B cell (primary cell): Measurements from ENCODE around the gene SYCP2. TPM values are rescaled to one million over a fixed set of nuclear protein-coding genes. Genes with fewer than 3 reads are reported as not detected.

Experiments
- ATAC-seq: fragments of 200-7000 bp; cut with Tn5 transposase; one replicate; pipeline ENCODE4 v1.10.0; 2021; ENCODE audit warnings: low read depth, mild to moderate bottlenecking, moderate number of reproducible peaks, moderate library complexity
- CTCF ChIA-PET: fragments of 350-600 bp; sonication (Branson Sonifier 250); formaldehyde crosslinking; loops from one replicate; lab custom pipeline; 2021; ENCODE audit warnings: antibody characterized with exemption, inconsistent platforms; lab: Charles Lee
- POLR2A ChIA-PET: fragments of 350-600 bp; sonication (Branson Sonifier 250); formaldehyde crosslinking; loops from one replicate; lab custom pipeline; 2021; ENCODE audit warnings: antibody characterized with exemption; lab: Charles Lee
- DNase-seq: peaks from one replicate; pipeline ENCODE4 v3.0.0; 2013
- H2AFZ ChIP-seq: 2 replicates; pipeline ENCODE4 v1.6.1; 2012; ENCODE audit warnings: mild to moderate bottlenecking, low read depth, low read length; ENCODE audit not compliant: insufficient read depth, poor library complexity, severe bottlenecking
- H3K27ac ChIP-seq, 2 donors: 1 replicate in 1 of 2; 2 replicates in 1 of 2; pipeline ENCODE4 v1.5.1; 2012 to 2013; ENCODE audit warnings: low read length in 2 of 2, mild to moderate bottlenecking in 2 of 2, moderate library complexity in 1 of 2
- H3K27me3 ChIP-seq, 4 experiments: fragments of 200-600 bp in 1 of 4; sonication (generic) in 1 of 4; replicated peaks in 1 of 4; 1 replicate in 2 of 4; 2 replicates in 2 of 4; pipeline versions ENCODE4 v1.6.1 to v1.7.0; 2013 to 2016; ENCODE audit warnings: low read length in 3 of 4, mild to moderate bottlenecking in 2 of 4, mixed read lengths in 1 of 4, moderate library complexity in 1 of 4; ENCODE audit not compliant: insufficient read depth in 4 of 4, control insufficient read depth in 3 of 4; ENCODE audit errors: control extremely low read depth in 1 of 4
- H3K36me3 ChIP-seq, 2 experiments: replicated peaks in 1 of 2; 1 replicate in 1 of 2; 2 replicates in 1 of 2; pipeline versions ENCODE4 v1.6.1 to v1.7.1; 2013; ENCODE audit warnings: low read length in 1 of 2; ENCODE audit not compliant: insufficient read depth in 2 of 2, control insufficient read depth in 1 of 2; ENCODE audit errors: control extremely low read depth in 1 of 2, extremely low read depth in 1 of 2
- H3K4me1 ChIP-seq, 2 donors: fragments of 200-600 bp in 1 of 2; sonication (generic) in 1 of 2; 1 replicate in 1 of 2; 2 replicates in 1 of 2; pipeline versions ENCODE4 v1.5.1 to v1.6.1; 2013 to 2017; ENCODE audit warnings: low read length in 2 of 2; ENCODE audit not compliant: control insufficient read depth in 2 of 2, insufficient read depth in 2 of 2
- H3K4me2 ChIP-seq: replicated peaks from 2 replicates; pipeline ENCODE3; 2012; ENCODE audit warnings: mild to moderate bottlenecking, low read depth, low read length; ENCODE audit not compliant: poor library complexity, severe bottlenecking
- H3K4me3 ChIP-seq, 5 experiments: fragments of 200-600 bp in 1 of 5; sonication (generic) in 1 of 5; 1 replicate in 3 of 5; 2 replicates in 2 of 5; pipeline versions ENCODE4 v1.5.1 to v1.7.0; 2011 to 2016; ENCODE audit warnings: low read length in 4 of 5, mild to moderate bottlenecking in 4 of 5, low read depth in 2 of 5, control low read depth in 1 of 5, moderate library complexity in 1 of 5; ENCODE audit not compliant: insufficient read depth in 1 of 5; ENCODE audit errors: control extremely low read depth in 1 of 5, extremely low read depth in 1 of 5
- H3K79me2 ChIP-seq: fragments of 200-600 bp; sonication (generic); one replicate; pipeline ENCODE4 v1.6.0; 2016; ENCODE audit warnings: low read length; ENCODE audit not compliant: control insufficient read depth, insufficient read depth
- H3K9ac ChIP-seq: fragments of 200-600 bp; sonication (generic); 2 replicates; pipeline ENCODE4 v1.6.1; 2017; ENCODE audit warnings: mild to moderate bottlenecking, low read length, moderate library complexity
- H3K9me3 ChIP-seq, 3 donors: one replicate each; pipeline versions ENCODE4 v1.6.1 to v1.7.1; 2013; ENCODE audit warnings: low read length in 2 of 3; ENCODE audit not compliant: control insufficient read depth in 2 of 3, insufficient read depth in 1 of 3; ENCODE audit errors: control extremely low read depth in 1 of 3
- H4K20me1 ChIP-seq: 2 replicates; pipeline ENCODE4 v1.6.0; 2012; ENCODE audit warnings: mild to moderate bottlenecking, low read length; ENCODE audit not compliant: insufficient read depth, control insufficient read depth, poor library complexity, severe bottlenecking
- H3K27ac Mint-ChIP-seq: one replicate; pipeline ENCODE4 v1.8.0; 2021; ENCODE audit warnings: mixed read lengths
- H3K27me3 Mint-ChIP-seq: one replicate; pipeline ENCODE4 v1.8.0; 2021; ENCODE audit warnings: mixed read lengths
- H3K4me1 Mint-ChIP-seq: one replicate; pipeline ENCODE4 v1.8.0; 2021; ENCODE audit warnings: mixed read lengths
- H3K4me3 Mint-ChIP-seq: one replicate; pipeline ENCODE4 v1.8.0; 2021; ENCODE audit warnings: mixed read lengths
- H3K9me3 Mint-ChIP-seq: one replicate; pipeline ENCODE4 v1.8.0; 2022; ENCODE audit warnings: mixed read lengths; ENCODE audit not compliant: insufficient read depth
- CTCF ChIP-seq: fragments of 200-600 bp; IDR thresholded peaks from one replicate; pipeline ENCODE4 v1.8.0; 2022; ENCODE audit warnings: antibody characterized with exemption, mild to moderate bottlenecking
- EZH2 ChIP-seq: IDR thresholded peaks from 2 replicates; pipeline ENCODE4 v1.6.1; 2012; ENCODE audit warnings: borderline replicate concordance, low read depth, mild to moderate bottlenecking, moderate library complexity, low read length; ENCODE audit not compliant: insufficient read depth, poor library complexity, severe bottlenecking
- WGBS: methylation state at CpG from one replicate; pipeline ENCODE4 v1.1.5; 2013; ENCODE audit warnings: missing lambda C conversion rate; ENCODE audit not compliant: insufficient coverage; 5-methylcytosine and 5-hydroxymethylcytosine counted together
- intact Hi-C: fragments of 100-400 bp; cut with micrococcal nuclease; formaldehyde crosslinking; loops from one replicate; pipeline ENCODE4 v1.10.0; 2022
- polyA plus RNA-seq: library from polyadenylated mRNA; depleted of rRNA; stranded (reverse); fragments of >200 nt; gene quantifications from 2 replicates; pipeline ENCODE4 v1.2.3, GENCODE V29; 2012
- total RNA-seq, 2 donors: library from RNA; stranded (reverse); fragments of 120-200 nt in 1 of 2; gene quantifications; 1 replicate in 1 of 2; 2 replicates in 1 of 2; pipeline versions ENCODE4 v1.2.3 to v1.2.4, GENCODE V29; 2013 to 2022

The SYCP2 gene
- total and polyA plus RNA-seq, 2 donors (not counting 1 experiment from before 2014, with no cell fraction given), result 0.98 to 4.5 TPM

DNA sequence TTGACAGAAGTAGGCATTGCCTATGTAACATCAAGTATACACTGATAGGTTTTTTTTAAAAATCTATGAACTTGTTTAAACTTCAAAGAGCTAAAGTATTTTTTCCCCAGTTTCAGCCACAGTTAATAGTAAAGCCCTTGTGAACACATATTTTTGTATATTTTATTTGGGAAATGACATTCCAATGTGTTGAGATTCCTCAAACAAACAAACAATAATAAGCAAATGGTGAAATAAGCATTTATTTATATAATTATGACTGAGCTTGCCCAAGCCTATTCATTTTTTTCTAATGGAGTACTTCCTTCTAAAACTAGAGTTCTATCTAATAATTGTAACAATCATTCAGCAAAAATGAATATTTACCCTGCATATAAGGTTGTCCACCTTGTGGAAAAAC lies 12.5 kb downstream of the SYCP2 start:
- no peak overlapping the region for H3K4me3 ChIP-seq
- H3K9me3 ChIP-seq, result no peaks in the 10 kb centered on the region
- ChIA-PET POLR2A (no interaction called here), CTCF (no interaction called here)
- no peaks in the 10 kb centered on the region for H4K20me1 ChIP-seq
- TF ChIP-seq CTCF (no peak), EZH2 (no peak)
- no peaks in the 10 kb centered on the region for H3K36me3 ChIP-seq
- no peak overlapping the region for H3K4me2 ChIP-seq
- ATAC-seq, result no peak
- peaks cover 0 to 10% (median 0%) of the 10 kb centered on the region in 4 experiments for H3K27me3 ChIP-seq
- H3K79me2 ChIP-seq, result no peaks in the 10 kb centered on the region
- peaks cover 23% of the 10 kb centered on the region for H3K27me3 Mint-ChIP-seq
- H3K4me3 Mint-ChIP-seq, result no peak overlapping the region
- no peak overlapping the region for H3K9ac ChIP-seq
- H3K4me1 Mint-ChIP-seq, result no peaks in the 10 kb centered on the region
- intact Hi-C loops, result no loop called here
- H3K27ac ChIP-seq, result no peak overlapping the region
- H3K27ac Mint-ChIP-seq, result no peak overlapping the region
- no peaks in the 10 kb centered on the region for H3K9me3 Mint-ChIP-seq
- H2AFZ ChIP-seq, result no peak overlapping the region
- no peak for DNase-seq
- H3K4me1 ChIP-seq, result no peaks in the 10 kb centered on the region

- H3K4me1 ChIP-seq, result no peaks in the 10 kb centered on the region
- no peaks in the 10 kb centered on the region for H3K9me3 ChIP-seq
- no peaks in the 10 kb centered on the region for H4K20me1 ChIP-seq
- peak; percentile 21 for ATAC-seq
- no peak overlapping the region for H3K9ac ChIP-seq
- no peak overlapping the region for H3K4me2 ChIP-seq
- H3K27me3 ChIP-seq, result peaks cover 0 to 3% (median 0%) of the 10 kb centered on the region in 4 experiments
- no peaks in the 10 kb centered on the region for H3K79me2 ChIP-seq
- no peak overlapping the region for H3K27ac Mint-ChIP-seq
- H3K4me3 ChIP-seq, result no peak overlapping the region
- H3K4me3 Mint-ChIP-seq, result no peak overlapping the region
- no peaks in the 10 kb centered on the region for H3K27me3 Mint-ChIP-seq
- H2AFZ ChIP-seq, result peak overlapping the region; percentile 42
- no peak overlapping the region for H3K27ac ChIP-seq
- DNase-seq, result peak; percentile 21
- ChIA-PET POLR2A (no interaction called here), CTCF (interaction anchor here (1.8 kb wide), 1 partner anchor 23 kb away, joined by 4 read pairs; no protein-coding TSS in a partner anchor)
- H3K4me1 Mint-ChIP-seq, result peaks cover 4% of the 10 kb centered on the region
- TF ChIP-seq EZH2 (no peak), CTCF (no peak)
- intact Hi-C loops, result no loop called here
- no peaks in the 10 kb centered on the region for H3K36me3 ChIP-seq
- no peaks in the 10 kb centered on the region for H3K9me3 Mint-ChIP-seq
- 10% methylated on average over 2 of the region's 4 CpGs for WGBS
Measured at GRCh38 chr20:59912609-59913008, 20.8 kb downstream of the SYCP2 start.
